Activated naive CD8-positive, alpha-beta T cell treated with anti-CD3 and anti-CD28 coated beads, Interleukin-2, amount 10 ng/mL, durations not matched to agents 7 days and 5 days (primary cell): ENCODE measurements around the gene LRRC63. TPM values are rescaled to one million over a fixed set of nuclear protein-coding genes. Genes with fewer than 3 reads are reported as not detected.

Experiments
- ATAC-seq: fragments of 150-1000 bp; cut with Tn5 transposase; one replicate; pipeline ENCODE4 v1.10.0; 2021; ENCODE audit warnings: low read depth, moderate library complexity
- POLR2A ChIA-PET: fragments of 350-600 bp; sonication (Branson Sonifier 250); formaldehyde crosslinking; loops from one replicate; lab custom pipeline; 2021; ENCODE audit warnings: antibody characterized with exemption; lab: Charles Lee
- DNase-seq: peaks from one replicate; pipeline ENCODE4 v3.0.0; 2021
- H3K27ac Mint-ChIP-seq: one replicate; pipeline ENCODE4 v1.8.0; 2022; ENCODE audit warnings: mild to moderate bottlenecking, mixed read lengths
- H3K27me3 Mint-ChIP-seq: one replicate; pipeline ENCODE4 v1.8.0; 2022; ENCODE audit warnings: mild to moderate bottlenecking, moderate library complexity, mixed read lengths
- H3K36me3 Mint-ChIP-seq: one replicate; pipeline ENCODE4 v1.8.0; 2021; ENCODE audit warnings: mild to moderate bottlenecking, mixed read lengths
- H3K4me1 Mint-ChIP-seq: one replicate; pipeline ENCODE4 v1.8.0; 2021; ENCODE audit warnings: mixed read lengths
- H3K4me3 Mint-ChIP-seq: one replicate; pipeline ENCODE4 v1.8.0; 2022; ENCODE audit warnings: mild to moderate bottlenecking, moderate library complexity, mixed read lengths
- H3K9me3 Mint-ChIP-seq: one replicate; pipeline ENCODE4 v1.8.0; 2021; ENCODE audit warnings: mixed read lengths
- total RNA-seq, 2 experiments: library from RNA; stranded (reverse); gene quantifications; one replicate each; pipeline ENCODE4 v1.2.3, GENCODE V29; 2021

LRRC63 gene
- total RNA-seq, 2 experiments from 2014 or later: 1.5 to 1.6 TPM

- DNase-seq (no peak), ATAC-seq (no peak)
- peak overlapping the region; percentile 84 for H3K4me3 Mint-ChIP-seq
- peak overlapping the region; percentile 83 for H3K27ac Mint-ChIP-seq
- H3K27me3 Mint-ChIP-seq: no peaks in the 10 kb centered on the region
- H3K9me3 Mint-ChIP-seq: no peaks in the 10 kb centered on the region
- H3K36me3 Mint-ChIP-seq: peaks cover 51% of the 10 kb centered on the region
- POLR2A ChIA-PET: interaction anchor here (1.3 to 9.1 kb wide), 6 partner anchors 10 to 40 kb away, joined by 4 to 134 read pairs (median 6); partner anchors contain the start of gene LCP1
- peaks cover 87% of the 10 kb centered on the region for H3K4me1 Mint-ChIP-seq
These were observed 40.5 kb upstream of the LRRC63 start for GRCh38 chr13:46171217-46171616.

GRCh38 chr13:46171739-46172138, 40.0 kb upstream of the LRRC63 start:
- ATAC-seq (no peak), DNase-seq (no peak)
- POLR2A ChIA-PET: interaction anchor here (0.6 to 9.1 kb wide), 9 partner anchors 8 to 142 kb away, joined by 3 to 134 read pairs (median 6); partner anchors contain the start of gene LCP1
- H3K27me3 Mint-ChIP-seq: no peaks in the 10 kb centered on the region
- H3K36me3 Mint-ChIP-seq: peaks cover 52% of the 10 kb centered on the region
- peaks cover 89% of the 10 kb centered on the region for H3K4me1 Mint-ChIP-seq
- H3K9me3 Mint-ChIP-seq: no peaks in the 10 kb centered on the region
- H3K27ac Mint-ChIP-seq: peak overlapping the region; percentile 90
- peak overlapping the region; percentile 84 for H3K4me3 Mint-ChIP-seq

DNA sequence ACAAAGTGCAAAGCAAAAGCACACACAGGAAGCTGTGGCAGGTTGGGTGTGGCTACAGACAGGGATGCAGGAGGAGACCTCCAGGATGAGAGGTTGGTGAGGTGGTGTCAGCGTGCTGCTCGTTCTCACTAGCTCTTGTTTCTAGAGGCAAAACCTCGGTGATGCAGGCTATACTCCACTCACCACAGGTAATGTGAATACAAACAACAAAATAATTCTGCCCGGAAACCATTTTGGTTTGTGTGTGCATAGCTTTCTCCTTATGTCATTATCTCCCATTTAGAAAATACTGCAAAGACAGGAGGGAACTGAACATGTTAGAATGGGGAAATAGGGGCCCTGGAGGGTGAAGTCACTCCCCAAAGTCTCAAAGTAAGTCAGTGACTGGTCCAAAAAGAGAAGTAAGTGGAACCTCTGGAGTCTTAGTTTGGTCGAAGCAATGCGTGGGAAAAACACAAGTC, 39.2 kb upstream of the LRRC63 start:
- Mint-ChIP-seq H3K4me3 (peak overlapping the region; percentile 84), H3K27me3 (no peaks in the 10 kb centered on the region), H3K36me3 (peaks cover 54% of the 10 kb centered on the region), H3K4me1 (peaks cover 88% of the 10 kb centered on the region), H3K27ac (peak overlapping the region; percentile 90), H3K9me3 (no peaks in the 10 kb centered on the region)
- POLR2A ChIA-PET: interaction anchor here (0.6 to 9.1 kb wide), 12 partner anchors 9 to 560 kb away, joined by 3 to 134 read pairs (median 4); partner anchors contain the start of gene LCP1
- peak; percentile 85 for ATAC-seq
- peak; percentile 65 for DNase-seq

GRCh38 chr13:46173656-46174055, 38.1 kb upstream of the LRRC63 start:
- no peak for DNase-seq
- Mint-ChIP-seq H3K4me1 (peaks cover 87% of the 10 kb centered on the region), H3K27me3 (no peaks in the 10 kb centered on the region), H3K9me3 (no peaks in the 10 kb centered on the region), H3K36me3 (peaks cover 60% of the 10 kb centered on the region), H3K4me3 (peak overlapping the region; percentile 84), H3K27ac (peak overlapping the region; percentile 90)
- peak; percentile 13 for ATAC-seq
- POLR2A ChIA-PET: interaction anchor here (2.2 to 9.1 kb wide), 3 partner anchors 8 to 29 kb away, joined by 6 to 134 read pairs (median 40); partner anchors contain the start of gene LCP1

- POLR2A ChIA-PET: interaction anchor here (0.7 to 1.5 kb wide), 9 partner anchors 8 to 103 kb away, joined by 3 to 8 read pairs (median 4); partner anchors contain the start of gene LRRC63
- Mint-ChIP-seq H3K4me1 (peaks cover 63% of the 10 kb centered on the region), H3K9me3 (no peaks in the 10 kb centered on the region), H3K36me3 (peaks cover 53% of the 10 kb centered on the region), H3K27me3 (no peaks in the 10 kb centered on the region), H3K4me3 (peak overlapping the region; percentile 98), H3K27ac (peak overlapping the region; percentile 92)
- ATAC-seq (no peak), DNase-seq (no peak)
These were observed 35.0 kb upstream of the LRRC63 start for GRCh38 chr13:46176756-46177155.

DNA sequence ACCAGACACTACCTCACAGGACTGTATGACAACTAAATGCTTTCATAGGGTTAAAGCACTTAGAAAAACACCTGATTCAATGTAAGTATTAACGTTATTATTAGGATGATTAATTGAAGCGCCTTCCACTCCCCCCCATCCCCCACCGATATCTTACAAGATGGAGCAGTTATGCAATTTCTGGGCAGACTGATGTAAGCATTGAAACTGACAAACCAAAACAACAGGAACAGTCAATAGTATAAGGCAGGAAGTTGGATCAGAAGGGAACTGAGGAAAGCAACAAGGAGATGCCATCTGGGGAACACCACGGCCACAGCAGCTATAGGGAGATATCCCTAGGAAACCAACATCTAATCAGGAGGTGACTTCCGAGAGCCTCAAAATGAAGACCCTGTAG, 33.6 kb upstream of the LRRC63 start:
- peaks cover 60% of the 10 kb centered on the region for H3K4me1 Mint-ChIP-seq
- H3K4me3 Mint-ChIP-seq: peak overlapping the region; percentile 98
- no peaks in the 10 kb centered on the region for H3K9me3 Mint-ChIP-seq
- POLR2A ChIA-PET: interaction anchor here (1.5 kb wide), 1 partner anchor 18 kb away, joined by 8 read pairs; no protein-coding TSS in a partner anchor
- DNase-seq: no peak
- ATAC-seq: no peak
- no peaks in the 10 kb centered on the region for H3K27me3 Mint-ChIP-seq
- H3K27ac Mint-ChIP-seq: peak overlapping the region; percentile 92
- H3K36me3 Mint-ChIP-seq: peaks cover 51% of the 10 kb centered on the region

DNA sequence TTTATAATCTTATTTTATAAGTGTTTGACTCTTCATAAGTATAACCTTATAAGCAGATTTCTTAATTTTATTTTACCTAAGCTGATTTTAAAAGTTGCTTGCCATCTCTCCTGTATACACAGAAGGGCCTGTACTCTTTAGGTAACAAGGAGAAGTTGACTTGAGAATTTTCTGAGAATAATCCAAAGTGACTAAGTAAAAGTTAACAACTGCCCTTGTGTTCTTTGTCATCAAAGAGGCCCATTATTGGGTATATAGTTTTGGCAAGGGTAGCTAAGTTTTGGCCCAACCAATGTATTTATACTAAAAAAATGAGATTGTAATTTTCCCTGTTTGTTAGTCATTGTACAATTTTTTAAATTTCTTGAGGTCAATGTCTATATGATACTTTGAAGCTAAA, 32.9 kb upstream of the LRRC63 start:
- ATAC-seq (no peak), DNase-seq (no peak)
- POLR2A ChIA-PET: interaction anchor here (0.9 to 5.5 kb wide), 6 partner anchors 8 to 838 kb away, joined by 3 to 134 read pairs (median 8); partner anchors contain the start of gene TPT1
- peak overlapping the region; percentile 100 for H3K27ac Mint-ChIP-seq
- H3K27me3 Mint-ChIP-seq: no peaks in the 10 kb centered on the region
- H3K36me3 Mint-ChIP-seq: peaks cover 45% of the 10 kb centered on the region
- no peaks in the 10 kb centered on the region for H3K9me3 Mint-ChIP-seq
- H3K4me1 Mint-ChIP-seq: peaks cover 60% of the 10 kb centered on the region
- H3K4me3 Mint-ChIP-seq: peak overlapping the region; percentile 98

DNA sequence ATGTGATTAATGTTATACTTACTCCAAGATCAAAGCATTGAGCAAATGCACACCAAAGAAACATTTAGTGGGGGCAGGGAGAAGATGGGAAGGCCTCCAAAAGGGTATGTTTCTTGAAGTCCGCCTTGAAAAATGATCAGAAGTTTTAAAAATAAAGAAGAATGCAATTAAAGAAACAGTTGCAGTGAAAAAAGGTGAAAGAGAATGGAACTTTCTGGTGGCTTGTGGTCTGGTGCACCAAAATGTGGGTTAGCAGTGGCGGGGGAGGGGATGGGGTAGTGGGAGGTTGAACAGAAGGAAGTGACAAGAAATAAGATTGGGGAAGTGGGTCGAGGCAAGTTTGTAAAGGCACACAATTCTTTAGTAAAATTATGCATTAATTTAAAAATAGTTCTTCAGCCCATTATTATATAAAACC, 32.2 kb upstream of the LRRC63 start:
- ATAC-seq: no peak
- H3K36me3 Mint-ChIP-seq: peaks cover 42% of the 10 kb centered on the region

DNA sequence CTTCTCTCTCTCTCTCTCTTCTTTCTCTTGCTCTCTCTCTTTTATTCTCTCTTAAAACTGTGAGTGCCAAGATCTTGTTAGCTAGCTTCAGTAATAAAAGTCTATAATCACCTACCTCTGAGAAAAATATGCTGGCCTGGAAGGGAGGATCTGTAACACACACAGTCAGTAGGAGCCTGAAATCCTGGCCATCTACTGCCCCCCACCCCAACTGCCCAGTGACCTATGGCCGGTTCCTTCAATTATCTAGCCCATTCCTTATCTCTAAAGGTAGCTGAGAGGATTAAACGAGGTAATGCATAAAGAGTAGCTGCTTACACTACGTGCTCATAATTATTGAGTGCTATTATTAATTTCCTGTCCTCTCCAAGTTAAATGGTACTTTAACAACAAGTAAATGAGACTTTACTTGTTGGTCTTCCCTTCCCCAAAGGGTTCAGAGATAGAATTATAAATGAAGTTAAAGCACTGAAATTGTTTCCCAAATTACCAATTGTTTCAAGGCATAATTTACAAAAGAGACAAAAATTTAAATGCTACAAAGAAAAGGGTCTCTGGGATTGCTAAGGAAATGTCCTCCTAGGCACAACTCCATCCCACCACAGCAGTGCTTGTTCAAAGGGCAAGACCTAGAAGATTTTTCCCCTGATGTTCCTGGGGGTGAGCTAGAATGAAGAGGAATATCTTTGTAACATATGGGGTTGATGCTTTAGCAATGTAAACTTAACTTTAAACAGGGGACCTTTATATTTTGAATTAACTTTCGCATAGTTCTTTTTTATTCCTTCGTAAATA, 31.6 kb upstream of the LRRC63 start:
- H3K36me3 Mint-ChIP-seq: peaks cover 40% of the 10 kb centered on the region
- POLR2A ChIA-PET: interaction anchor here (1.5 to 5.5 kb wide), 3 partner anchors 10 to 116 kb away, joined by 7 to 134 read pairs (median 11); no protein-coding TSS in a partner anchor
- DNase-seq (no peak), ATAC-seq (no peak)
- peak overlapping the region; percentile 98 for H3K4me3 Mint-ChIP-seq
- H3K27ac Mint-ChIP-seq: peak overlapping the region; percentile 100
- H3K9me3 Mint-ChIP-seq: no peaks in the 10 kb centered on the region
- H3K4me1 Mint-ChIP-seq: peaks cover 60% of the 10 kb centered on the region
- no peaks in the 10 kb centered on the region for H3K27me3 Mint-ChIP-seq

More for the DNA sequence above, 32.2 kb upstream of the LRRC63 start:
- POLR2A ChIA-PET: interaction anchor here (0.6 to 5.5 kb wide), 7 partner anchors 9 to 839 kb away, joined by 3 to 134 read pairs (median 7); partner anchors contain the start of gene TPT1
- Mint-ChIP-seq H3K4me1 (peaks cover 61% of the 10 kb centered on the region), H3K27me3 (no peaks in the 10 kb centered on the region), H3K4me3 (peak overlapping the region; percentile 98), H3K9me3 (no peaks in the 10 kb centered on the region), H3K27ac (peak overlapping the region; percentile 100)
- peak; percentile 75 for DNase-seq

DNA sequence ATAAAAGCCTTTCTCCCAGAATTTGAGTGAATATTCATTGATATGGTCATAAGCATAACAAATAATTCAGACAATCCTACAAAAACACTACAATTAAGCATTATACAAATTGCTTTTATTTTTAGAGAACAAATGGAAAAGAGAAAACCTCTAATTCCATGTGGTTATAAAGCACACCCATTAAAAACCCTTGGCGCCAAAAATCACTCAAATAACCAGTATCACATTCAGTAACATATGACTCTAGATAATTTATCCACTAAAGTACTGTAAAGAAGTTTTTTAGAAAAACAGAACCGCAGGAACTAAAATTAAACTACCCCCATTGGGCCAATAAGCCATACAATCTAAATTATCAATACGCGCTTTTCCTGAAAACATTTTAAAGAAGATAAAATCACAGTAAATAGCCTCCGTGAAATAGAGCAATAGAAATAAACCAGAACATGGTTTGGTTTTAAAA, 30.3 kb upstream of the LRRC63 start:
- peak overlapping the region; percentile 98 for H3K4me3 Mint-ChIP-seq
- DNase-seq (no peak), ATAC-seq (no peak)
- H3K36me3 Mint-ChIP-seq: peaks cover 31% of the 10 kb centered on the region
- peak overlapping the region; percentile 100 for H3K27ac Mint-ChIP-seq
- no peaks in the 10 kb centered on the region for H3K27me3 Mint-ChIP-seq
- peaks cover 53% of the 10 kb centered on the region for H3K4me1 Mint-ChIP-seq
- POLR2A ChIA-PET: interaction anchor here (0.7 to 5.5 kb wide), 10 partner anchors 11 to 163 kb away, joined by 3 to 134 read pairs (median 10); partner anchors contain the start of gene LRRC63
- no peaks in the 10 kb centered on the region for H3K9me3 Mint-ChIP-seq

GRCh38 chr13:46181840-46182490, 29.8 kb upstream of the LRRC63 start, which contains the start of gene LCP1:
Gene LCP1 (minus strand): TSS chr13:46182177. CDS start chr13:46159662, 22,515 bp downstream.
- Mint-ChIP-seq H3K4me1 (peaks cover 48% of the 10 kb centered on the region), H3K27ac (peak within 1 kb of the TSS; percentile 100), H3K36me3 (peaks cover 26% of the 10 kb centered on the region), H3K9me3 (no peaks in the 10 kb centered on the region), H3K4me3 (peak within 1 kb of the TSS; percentile 98), H3K27me3 (no peaks in the 10 kb centered on the region)
- ATAC-seq (peak; percentile 73), DNase-seq (peak; percentile 69)
- POLR2A ChIA-PET: interaction anchor here (0.7 to 5.5 kb wide), 17 partner anchors 11 to 717 kb away, joined by 3 to 134 read pairs (median 5); partner anchors contain the start of genes COG3 and LRRC63

GRCh38 chr13:46182491-46182877, 29.2 kb upstream of the LRRC63 start:
- peaks cover 45% of the 10 kb centered on the region for H3K4me1 Mint-ChIP-seq
- no peaks in the 10 kb centered on the region for H3K27me3 Mint-ChIP-seq
- POLR2A ChIA-PET: interaction anchor here (0.7 to 5.5 kb wide), 16 partner anchors 10 to 718 kb away, joined by 3 to 134 read pairs (median 6); partner anchors contain the start of genes COG3 and LRRC63
- peaks cover 22% of the 10 kb centered on the region for H3K36me3 Mint-ChIP-seq
- peak overlapping the region; percentile 98 for H3K4me3 Mint-ChIP-seq
- ATAC-seq (no peak), DNase-seq (no peak)
- H3K27ac Mint-ChIP-seq: peak overlapping the region; percentile 100
- no peaks in the 10 kb centered on the region for H3K9me3 Mint-ChIP-seq
